Stomach (tissue), 9 donors: ENCODE results near the gene PDCL2. TPM values are rescaled to one million over a fixed set of nuclear protein-coding genes. Genes with fewer than 3 reads are reported as not detected.
A peak's percentile ranks its signal among the peaks of the same experiment; 100 is the strongest.

Experiments
- DNase-seq, 2 donors: peaks; one replicate each; pipeline versions ENCODE4 v3.0.0 to v3.0.0-alpha.2; 2013 to 2019
- H3K27ac ChIP-seq, 5 donors: fragments of 200-600 bp in 4 of 5; sonication (generic) in 4 of 5; one replicate each; pipeline ENCODE4 v1.5.1; 2013 to 2019; ENCODE audit warnings: mild to moderate bottlenecking in 1 of 5, moderate library complexity in 1 of 5
- H3K27me3 ChIP-seq, 3 donors: fragments of 200-600 bp; sonication (generic); one replicate each; pipeline ENCODE4 v1.5.1; 2017 to 2019; ENCODE audit warnings: mixed run types in 1 of 3
- H3K36me3 ChIP-seq, 4 donors: fragments of 200-600 bp; sonication (generic); 1 replicate in 3 of 4; 2 replicates in 1 of 4; pipeline ENCODE4 v1.5.1; 2016 to 2019
- H3K4me1 ChIP-seq, 4 donors: fragments of 200-600 bp; sonication (generic); one replicate each; pipeline ENCODE4 v1.5.1; 2016 to 2019
- H3K4me3 ChIP-seq, 4 donors: fragments of 200-600 bp; sonication (generic) in 3 of 4; one replicate each; pipeline ENCODE4 v1.5.1; 2016 to 2019; ENCODE audit warnings: mild to moderate bottlenecking in 1 of 4
- H3K9me3 ChIP-seq, 4 donors: fragments of 200-600 bp; sonication (generic); one replicate each; pipeline ENCODE4 v1.5.1; 2016 to 2019
- CTCF ChIP-seq, 7 experiments: fragments of 450-650 bp in 4 of 7; fragments of 200-600 bp in 3 of 7; sonication (generic) in 3 of 7; IDR thresholded peaks; one replicate each; pipeline ENCODE4 v1.5.1; 2016 to 2019; ENCODE audit warnings: antibody characterized with exemption in 7 of 7, control low read depth in 2 of 7, mild to moderate bottlenecking in 1 of 7
- EP300 ChIP-seq: sonication (generic); formaldehyde crosslinking; IDR thresholded peaks from one replicate; pipeline ENCODE4 v1.6.1; 2017; ENCODE audit warnings: antibody characterized with exemption
- POLR2A ChIP-seq, 4 donors: fragments of 450-650 bp; IDR thresholded peaks; one replicate each; pipeline ENCODE4 v1.6.1; 2016; ENCODE audit warnings: antibody characterized with exemption in 4 of 4, control low read depth in 2 of 4, mild to moderate bottlenecking in 1 of 4, moderate library complexity in 1 of 4
- POLR2AphosphoS5 ChIP-seq, 3 donors: sonication (generic); formaldehyde crosslinking; IDR thresholded peaks; one replicate each; pipeline ENCODE4 v1.6.1; 2016; ENCODE audit warnings: antibody characterized with exemption in 3 of 3
- WGBS, 5 donors: extraction: QIAGEN DNeasy Blood & Tissue Kit in 3 of 5; methylation state at CpG; one replicate each; pipeline versions ENCODE4 v1.1.5 to v1.1.7; 2013 to 2018; 5-methylcytosine and 5-hydroxymethylcytosine counted together
- intact Hi-C: fragments of 100-400 bp; cut with DNase I; formaldehyde crosslinking; loops from one replicate; pipeline ENCODE4 v1.15.1; 2023; ENCODE audit warnings: low total_unique reads
- polyA plus RNA-seq, 3 donors: library from polyadenylated mRNA; stranded (reverse); fragments of 200-250 nt; gene quantifications; one replicate each; pipeline ENCODE4 v1.2.3, GENCODE V29; 2013
- total RNA-seq, 5 donors: library from RNA; depleted of rRNA; stranded (reverse); fragments of >200 nt; gene quantifications; one replicate each; pipeline versions ENCODE4 v1.1.0 to v1.2.3, GENCODE V29; 2014 to 2016
- donor health status: healthy with polysubstance abuse.
- donor health status: Bipolar disorder and iron deficiency.
- donor health status: healthy.

The PDCL2 gene
- total and polyA plus RNA-seq, 8 donors, result 0.45 TPM; not detected in 7

DNA sequence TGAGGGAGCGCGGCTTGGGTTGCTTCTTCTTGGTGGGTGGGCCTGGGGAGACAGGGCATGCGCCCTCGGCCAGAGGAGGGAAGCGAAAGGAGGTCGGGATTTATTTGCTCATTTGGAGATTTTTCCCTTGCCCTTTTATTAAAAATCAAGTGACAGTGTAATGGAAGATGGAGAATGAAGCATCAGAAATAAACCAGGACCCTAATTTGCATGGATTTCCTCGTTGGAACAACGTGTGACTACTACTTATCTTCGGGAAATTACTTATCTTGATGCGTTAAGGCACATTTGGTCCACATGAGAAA, 44.6 kb downstream of the PDCL2 start:
- TF ChIP-seq EP300 (no peak), POLR2A (IDR thresholded peaks at IDR 0.05) (no peak)
- H3K27me3 ChIP-seq, result no peaks in the 10 kb centered on the region
- intact Hi-C loops, result no loop called here
- H3K36me3 ChIP-seq, result no peaks in the 10 kb centered on the region
- WGBS, 5 donors, result 1 to 2% (median 2%) methylated on average over 10 of the region's 10 CpGs
- H3K4me1 ChIP-seq, result peaks cover 15 to 38% (median 24%) of the 10 kb centered on the region in 4 donors
- no peak for DNase-seq
- peak overlapping the region; percentile 88 to 99 (median 94) for H3K4me3 ChIP-seq
- H3K27ac ChIP-seq, result peak overlapping the region; percentile 98 to 100 (median 99)
- H3K9me3 ChIP-seq, result no peaks in the 10 kb centered on the region

DNA sequence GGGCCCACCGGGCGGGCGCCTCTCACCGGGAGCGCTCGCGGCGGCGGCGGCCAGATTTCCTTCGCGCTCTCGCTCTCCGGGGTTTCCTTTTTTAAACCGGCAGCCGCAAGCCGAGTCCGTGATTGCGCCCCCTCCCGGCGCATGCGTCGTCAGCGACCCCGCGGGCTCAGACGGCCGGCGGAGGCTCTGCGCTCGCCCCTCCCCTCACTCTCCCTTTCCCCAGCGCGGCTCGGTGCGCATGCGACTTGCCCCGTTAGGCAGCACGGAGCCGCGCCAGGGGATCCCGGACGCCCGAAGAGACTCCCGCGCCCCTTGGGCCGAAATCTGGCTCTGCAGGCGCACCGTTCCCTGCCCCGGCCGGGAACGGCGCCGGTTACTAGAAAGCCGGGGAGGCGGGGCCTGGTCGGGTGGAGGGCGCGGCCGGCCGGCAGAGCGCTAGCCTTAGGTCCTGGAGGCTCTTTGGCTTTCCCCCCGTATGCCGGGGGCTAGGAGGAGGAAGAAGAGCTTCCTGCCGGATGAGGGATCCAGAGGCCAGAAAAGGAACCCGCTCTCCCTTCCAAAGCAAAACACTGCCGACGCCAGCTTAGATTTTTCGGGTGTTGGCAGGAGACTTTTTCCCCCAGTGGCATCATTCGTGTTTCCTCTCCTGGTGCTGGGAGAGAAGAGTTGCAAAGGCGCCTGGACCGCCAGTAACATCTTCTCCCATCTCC, 45.1 kb downstream of the PDCL2 start, which contains the start of gene CLOCK:
Gene CLOCK (minus strand): TSS at position 154 of the 710 bp plus-strand sequence. CDS start 64,124 bp downstream, outside the sequence.
- Histone ChIP-seq H3K4me1 (peaks cover 15 to 38% (median 24%) of the 10 kb centered on the region in 4 donors), H3K4me3 (peak within 1 kb of the TSS; percentile 88 to 99 (median 94)), H3K27ac (peak within 1 kb of the TSS; percentile 98 to 100 (median 99)), H3K27me3 (no peaks in the 10 kb centered on the region), H3K9me3 (no peaks in the 10 kb centered on the region), H3K36me3 (no peaks in the 10 kb centered on the region)
- 0 to 1% (median 0%) methylated on average over 36 to 71 of the region's 71 CpGs for WGBS, 5 donors
- intact Hi-C loops, result no loop called here
- TF ChIP-seq POLR2A (IDR thresholded peaks at IDR 0.05), result peak in 1 of 4 donors; percentile 53
- peak in 4 of 7 experiments; percentile 34 to 62 (median 51) for TF ChIP-seq CTCF (IDR thresholded peaks at IDR 0.05)
- TF ChIP-seq POLR2AphosphoS5 (IDR thresholded peaks at IDR 0.05), result peak in 1 of 3 donors; percentile 63
- no peak for TF ChIP-seq EP300
- DNase-seq, result peak; percentile 84 to 96

GRCh38 chr4:55546506-55546755, 45.6 kb downstream of the PDCL2 start:
- H3K9me3 ChIP-seq, result no peaks in the 10 kb centered on the region
- intact Hi-C loops, result no loop called here
- WGBS, 5 donors, result 0 to 3% (median 0%) methylated on average over 6 to 16 of the region's 16 CpGs

DNA sequence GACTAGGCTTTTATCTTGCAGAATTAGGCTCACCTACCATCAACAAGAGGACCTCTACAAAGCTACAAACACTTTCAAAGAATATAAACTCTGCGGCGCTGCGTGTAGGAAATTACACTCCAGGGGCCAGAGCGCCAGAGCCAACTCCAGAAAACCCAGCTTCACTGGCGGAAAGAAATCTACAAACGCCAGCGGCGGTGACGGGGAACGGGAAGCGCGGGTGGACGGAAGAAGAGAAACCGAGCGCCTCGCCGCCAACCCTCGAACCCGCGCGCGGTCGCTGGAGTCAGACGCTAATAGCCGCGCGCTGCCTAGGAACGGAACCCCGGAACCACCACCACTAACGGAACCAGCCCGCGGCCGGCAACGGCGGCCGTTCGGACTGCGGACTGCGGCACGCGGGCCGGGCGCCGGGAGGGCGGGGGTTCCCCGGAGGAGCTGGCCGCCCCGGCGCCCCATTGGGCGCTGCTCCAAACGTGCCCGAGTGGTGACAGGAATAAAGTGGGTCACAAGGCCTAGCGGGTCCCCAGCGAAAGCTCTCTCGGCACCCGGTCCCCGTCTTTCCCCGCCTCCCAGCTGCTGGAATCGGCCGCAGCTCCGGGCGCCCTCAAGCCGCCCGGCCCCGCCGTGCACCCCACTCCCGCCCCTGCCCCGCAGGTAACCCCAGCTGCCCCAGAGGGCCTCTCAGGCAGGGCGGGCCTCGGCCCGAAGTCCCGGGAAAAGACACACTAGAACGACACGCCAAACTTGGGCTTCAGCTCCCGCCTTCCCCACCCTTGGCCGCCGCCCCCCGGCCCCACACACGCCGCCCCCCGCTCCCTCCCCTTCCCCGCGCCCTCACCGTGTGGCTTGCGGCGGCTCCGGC, 46.2 kb downstream of the PDCL2 start:
- 0 to 1% (median 0%) methylated on average over 19 to 87 of the region's 87 CpGs for WGBS, 5 donors
- Histone ChIP-seq H3K27me3 (no peaks in the 10 kb centered on the region), H3K4me1 (peaks cover 15 to 38% (median 24%) of the 10 kb centered on the region in 4 donors), H3K36me3 (no peaks in the 10 kb centered on the region), H3K4me3 (peak overlapping the region; percentile 88 to 99 (median 94)), H3K27ac (peak overlapping the region; percentile 98 to 100 (median 99)), H3K9me3 (no peaks in the 10 kb centered on the region)
- DNase-seq, result peak; percentile 83 to 92
- no peak for TF ChIP-seq POLR2A (IDR thresholded peaks at IDR 0.05)
- TF ChIP-seq POLR2AphosphoS5 (IDR thresholded peaks at IDR 0.05), result peak in 2 of 3 donors; percentile 35 to 42
- intact Hi-C loops, result no loop called here

More at GRCh38 chr4:55546506-55546755, 45.6 kb downstream of the PDCL2 start:
- Histone ChIP-seq H3K4me3 (peak overlapping the region; percentile 88 to 99 (median 94)), H3K36me3 (no peaks in the 10 kb centered on the region), H3K27me3 (no peaks in the 10 kb centered on the region), H3K27ac (peak overlapping the region; percentile 98 to 100 (median 99)), H3K4me1 (peaks cover 15 to 38% (median 24%) of the 10 kb centered on the region in 4 donors)
- no peak for DNase-seq
- TF ChIP-seq EP300, result no peak
- TF ChIP-seq POLR2AphosphoS5 (IDR thresholded peaks at IDR 0.05), result no peak
- no peak for TF ChIP-seq CTCF (IDR thresholded peaks at IDR 0.05)
- TF ChIP-seq POLR2A (IDR thresholded peaks at IDR 0.05), result no peak

GRCh38 chr4:55545151-55545550, 46.9 kb downstream of the PDCL2 start:
- Histone ChIP-seq H3K9me3 (no peaks in the 10 kb centered on the region), H3K36me3 (peaks cover 0 to 4% (median 0%) of the 10 kb centered on the region in 4 donors), H3K27me3 (no peaks in the 10 kb centered on the region), H3K4me1 (peaks cover 15 to 38% (median 24%) of the 10 kb centered on the region in 4 donors), H3K4me3 (peak overlapping the region; percentile 88 to 99 (median 94)), H3K27ac (peak overlapping the region in 4 of 5 donors; percentile 98 to 100 (median 99))
- intact Hi-C loops, result no loop called here
- no peak for TF ChIP-seq POLR2AphosphoS5 (IDR thresholded peaks at IDR 0.05)
- no peak for TF ChIP-seq EP300
- TF ChIP-seq POLR2A (IDR thresholded peaks at IDR 0.05), result no peak
- no peak for TF ChIP-seq CTCF (IDR thresholded peaks at IDR 0.05)
- 1 to 5% (median 2%) methylated on average over 6 of the region's 6 CpGs for WGBS, 5 donors
- peak in 1 of 2 donors; percentile 37 for DNase-seq
